GM21723 (cell line): ENCODE results near the gene SLC24A4.

Source experiments
- ATAC-seq: cut with Tn5 transposase; IDR thresholded peaks from one replicate; pipeline ENCODE4 v1.9.1; 2021; ENCODE audit warnings: mild to moderate bottlenecking, moderate library complexity; ENCODE audit not compliant: unreplicated experiment

The SLC24A4 gene

DNA sequence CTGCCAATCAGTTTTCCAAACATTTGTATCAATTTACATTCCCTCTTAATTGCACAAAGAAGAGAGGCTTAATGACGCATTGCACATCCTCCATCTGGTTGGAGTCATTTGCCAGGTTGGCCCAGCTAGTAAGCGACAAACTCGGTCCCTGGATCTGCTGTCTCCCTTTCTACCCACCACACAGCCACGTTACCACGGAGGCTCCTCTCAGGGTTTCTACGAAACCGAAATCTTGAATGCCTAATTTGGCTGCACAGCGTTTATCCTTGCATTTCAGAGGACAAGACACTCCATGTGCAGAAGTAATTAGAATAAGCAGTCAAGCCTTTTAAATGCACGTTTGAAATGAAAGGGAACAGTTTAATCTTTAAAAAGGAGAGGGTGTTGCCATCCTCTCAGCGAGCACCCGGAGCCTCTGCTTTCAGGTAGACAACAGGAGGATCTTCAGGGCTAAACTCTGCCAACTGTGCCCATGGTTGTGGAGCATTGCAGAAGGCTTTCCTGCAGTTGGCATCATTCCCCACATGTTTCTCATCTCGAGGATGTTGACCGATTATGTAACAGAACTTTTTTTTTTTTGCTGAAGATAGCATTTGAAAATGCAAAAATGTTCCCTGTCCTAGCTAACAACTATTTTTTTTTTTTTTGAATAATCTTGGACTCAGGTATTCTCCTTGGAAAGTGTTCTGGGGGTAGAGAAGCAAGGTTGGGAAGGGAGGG, 37.8 kb downstream of the SLC24A4 start:
- no peak for ATAC-seq

DNA sequence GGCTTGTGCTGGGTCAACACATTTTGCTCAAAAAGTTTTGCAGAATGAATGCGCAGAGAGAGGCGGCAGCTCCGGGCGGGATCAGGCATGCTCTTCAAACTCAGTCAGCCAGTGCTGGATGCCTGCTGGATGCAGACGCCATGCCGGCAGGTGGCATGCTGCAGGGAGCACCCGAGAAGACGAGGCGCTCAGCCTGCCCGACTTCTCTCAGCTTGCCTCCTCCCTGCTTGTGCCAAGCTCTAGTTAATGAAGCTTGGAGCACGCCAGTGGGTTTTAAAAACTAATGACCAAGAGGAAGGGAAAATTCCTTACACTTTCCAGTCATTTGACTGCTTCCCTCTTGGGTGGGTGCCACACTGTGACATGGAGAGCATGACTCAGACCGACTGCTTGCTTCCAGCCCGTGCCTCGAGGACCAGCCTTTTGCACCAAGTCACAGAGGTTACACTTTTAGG, 39.8 kb downstream of the SLC24A4 start:
- no peak for ATAC-seq

DNA sequence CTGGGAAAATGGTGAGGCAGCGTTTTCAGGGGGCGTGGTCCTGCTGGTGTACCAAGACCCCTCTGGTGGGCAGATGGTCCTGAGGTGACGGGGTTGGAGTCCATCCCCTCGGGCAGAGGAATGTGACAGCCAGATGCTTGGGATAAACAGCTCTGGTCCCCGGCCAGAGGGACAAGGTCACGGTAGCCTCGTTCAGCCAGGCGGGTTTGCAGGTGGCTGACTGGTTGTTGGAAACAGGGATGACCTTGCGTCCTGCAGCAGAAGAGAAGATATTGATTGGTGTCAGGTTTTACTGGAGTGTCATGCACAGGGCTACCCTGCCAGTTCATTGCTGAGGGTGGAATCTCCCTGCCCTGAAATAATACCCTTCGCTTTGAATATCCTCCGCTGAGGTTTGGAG, 43.3 kb downstream of the SLC24A4 start:
- ATAC-seq: no peak

DNA sequence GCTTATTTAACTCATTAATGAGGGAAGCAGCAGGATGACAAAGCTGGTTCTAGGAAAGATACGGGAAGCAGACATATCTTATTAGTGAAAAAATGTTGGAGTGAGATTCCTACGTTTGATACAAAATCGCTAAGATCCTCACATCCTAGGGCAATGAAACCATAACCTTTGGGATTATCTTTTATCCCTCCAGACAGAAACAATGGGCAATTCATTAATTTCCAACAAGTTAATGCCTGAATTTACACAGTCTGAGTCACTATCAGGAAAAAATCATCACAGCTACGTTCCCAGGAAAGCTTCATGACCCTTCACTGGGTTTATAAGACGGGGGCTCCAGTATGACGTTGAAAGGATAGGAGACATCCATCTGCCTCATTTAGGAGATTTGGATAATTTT, 45.0 kb downstream of the SLC24A4 start:
- ATAC-seq: no peak

GRCh38 chr14:92369097-92369496, 46.1 kb downstream of the SLC24A4 start:
- ATAC-seq: no peak

GRCh38 chr14:92372230-92372629, 49.3 kb downstream of the SLC24A4 start:
- no peak for ATAC-seq

- no peak for ATAC-seq
Observed at GRCh38 chr14:92373336-92373735, 50.4 kb downstream of the SLC24A4 start.

GRCh38 chr14:92380131-92380530, 57.2 kb downstream of the SLC24A4 start:
- no peak for ATAC-seq

DNA sequence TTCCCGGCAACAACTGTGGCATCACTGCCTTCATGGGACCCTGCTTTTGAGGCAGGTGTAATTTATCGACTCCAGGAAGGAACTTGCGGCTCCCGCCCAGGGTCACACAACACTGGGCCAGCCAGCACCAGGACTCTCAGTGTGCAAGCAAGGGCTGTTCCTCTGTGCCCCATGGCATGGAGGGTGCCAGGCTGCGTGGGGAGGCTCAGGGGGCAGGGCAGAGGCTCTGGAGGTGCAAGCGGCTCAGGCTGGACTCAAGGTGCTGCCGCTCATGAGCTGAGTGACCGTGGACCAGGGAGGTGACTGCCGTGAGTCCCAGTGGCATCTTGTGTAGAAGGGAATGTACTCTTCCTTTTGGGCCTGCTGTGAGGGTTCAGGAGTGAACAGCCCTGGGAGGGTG, 57.6 kb downstream of the SLC24A4 start:
- ATAC-seq: no peak

- ATAC-seq: no peak
Observed at GRCh38 chr14:92382677-92383076, 59.7 kb downstream of the SLC24A4 start.

GRCh38 chr14:92383805-92384204, 60.8 kb downstream of the SLC24A4 start:
- no peak for ATAC-seq

- ATAC-seq: no peak
Observed at GRCh38 chr14:92384461-92385133, 61.6 kb downstream of the SLC24A4 start.

- no peak for ATAC-seq
Observed at GRCh38 chr14:92385561-92385960, 62.6 kb downstream of the SLC24A4 start.

DNA sequence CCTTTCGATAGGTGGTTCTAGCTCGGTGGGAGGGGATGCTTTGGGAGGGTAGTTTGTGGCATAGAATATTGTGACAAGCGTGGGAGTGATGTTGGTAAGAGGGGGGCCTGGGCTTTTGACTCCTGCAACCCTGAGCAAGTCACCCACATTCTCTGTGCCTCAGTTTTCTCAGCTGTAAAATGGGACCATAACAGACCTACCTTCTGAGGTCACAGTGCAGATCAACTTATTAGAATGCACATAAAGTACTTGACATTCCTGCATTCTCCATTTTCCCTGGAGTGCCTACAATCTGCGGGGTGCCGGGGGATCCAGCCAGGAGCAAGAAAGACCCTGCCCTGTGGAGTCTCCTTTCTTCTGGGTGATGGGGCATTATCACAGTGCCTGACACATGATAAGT, 63.2 kb downstream of the SLC24A4 start:
- no peak for ATAC-seq

DNA sequence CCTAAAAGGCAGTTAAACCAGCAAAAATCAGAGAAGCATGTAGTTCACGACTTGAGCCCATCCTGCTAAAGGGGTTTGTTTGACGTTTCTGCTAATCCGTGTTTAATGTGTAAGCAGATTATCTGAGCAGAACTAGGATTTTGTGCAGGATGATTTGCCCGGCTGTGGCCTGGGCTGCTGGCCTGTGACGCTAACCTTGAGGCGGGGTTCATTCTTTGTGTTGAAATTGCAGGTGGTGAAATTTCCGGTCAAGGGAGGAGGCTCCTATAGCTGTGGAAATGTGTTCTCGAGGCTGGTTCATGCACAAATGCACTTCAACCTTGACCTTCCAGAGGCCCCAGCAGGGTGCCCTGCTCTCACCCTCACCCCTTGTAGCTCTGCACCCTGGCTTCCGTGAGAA, 63.7 kb downstream of the SLC24A4 start:
- no peak for ATAC-seq

DNA sequence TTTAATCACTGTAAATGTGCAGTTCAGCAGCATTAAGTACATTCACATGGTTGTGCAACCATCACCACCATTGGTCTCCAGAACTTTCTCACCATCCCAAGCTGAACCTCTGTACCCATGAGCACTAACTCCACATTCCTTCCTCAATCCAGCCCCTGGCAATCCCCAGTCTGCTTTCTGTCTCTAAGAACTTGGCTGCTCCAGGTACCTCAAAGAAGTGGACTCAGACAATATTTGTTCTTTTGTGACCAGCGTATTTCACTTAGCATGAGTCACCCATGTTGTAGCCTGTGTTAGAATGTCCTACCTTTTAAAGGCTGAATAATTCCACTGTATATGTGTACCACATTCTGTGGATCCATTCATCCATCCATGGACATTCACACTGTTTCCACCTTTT, 64.6 kb downstream of the SLC24A4 start:
- no peak for ATAC-seq

DNA sequence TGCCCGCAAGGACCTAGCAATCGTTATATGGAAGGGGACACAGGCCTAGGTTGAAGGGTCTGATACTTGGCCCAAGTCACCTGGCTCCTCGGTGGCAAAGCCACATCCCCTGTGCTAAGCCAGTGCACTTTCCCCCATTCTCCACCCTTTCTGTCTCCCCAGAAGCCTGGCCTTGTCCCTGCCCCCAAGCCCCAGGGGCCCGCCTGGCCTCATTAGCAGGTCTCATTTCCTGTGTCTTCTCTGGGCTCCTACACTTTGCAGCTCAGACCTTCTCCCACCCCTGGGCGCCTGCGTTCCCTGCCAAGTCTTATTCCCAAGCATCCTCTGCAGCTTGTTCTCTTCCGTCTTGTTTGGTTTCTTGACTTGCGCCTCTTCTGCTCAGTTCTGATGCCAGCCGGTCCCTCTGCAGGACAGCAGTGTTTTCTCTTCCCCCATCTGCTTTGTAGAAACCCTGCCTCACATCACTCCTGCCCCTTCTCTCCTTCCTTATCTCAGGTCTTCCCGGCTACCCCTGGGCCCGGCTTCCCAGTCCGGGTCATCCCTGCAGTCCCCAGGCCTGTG, 66.7 kb downstream of the SLC24A4 start:
- no peak for ATAC-seq

DNA sequence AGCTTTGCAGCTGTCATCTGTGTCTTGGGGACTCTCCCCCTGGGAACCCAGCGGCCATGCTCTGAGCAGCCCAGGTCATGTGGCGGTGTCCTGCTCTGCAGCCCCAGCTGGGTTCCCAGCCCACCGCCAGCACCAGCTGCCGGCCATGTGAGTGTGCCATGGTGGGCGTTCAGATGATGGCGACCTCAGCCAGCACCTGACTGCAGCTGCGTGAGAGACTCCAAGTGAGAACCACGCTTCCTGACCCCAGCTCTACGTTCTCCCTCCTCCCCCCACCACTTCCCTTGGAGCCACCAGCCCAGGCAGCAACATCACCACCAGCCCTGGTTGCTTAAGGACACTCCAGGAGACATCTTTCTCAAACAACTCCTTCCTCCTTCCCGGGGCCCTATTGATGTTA, 68.8 kb downstream of the SLC24A4 start:
- ATAC-seq: no peak

- no peak for ATAC-seq
Observed at GRCh38 chr14:92392711-92393110, 69.7 kb downstream of the SLC24A4 start.

- no peak for ATAC-seq
Observed at GRCh38 chr14:92397150-92397952, 74.4 kb downstream of the SLC24A4 start.

GRCh38 chr14:92397953-92398564, 75.1 kb downstream of the SLC24A4 start:
- ATAC-seq: no peak
